ENCODE results near the gene KIAA0232. TPM values are rescaled to one million over a fixed set of nuclear protein-coding genes. Genes with fewer than 3 reads are reported as not detected.
A peak's percentile ranks its signal among the peaks of the same experiment; 100 is the strongest.

Gene KIAA0232
- total RNA-seq, 1 donor from 2014 or later, result 28.1 TPM

- no peak for TF ChIP-seq CTCF (IDR thresholded peaks at IDR 0.05)
- intact Hi-C loops (cut with DNase I), result no loop called here
- DNase-seq (no peak), ATAC-seq (no peak)
- Histone ChIP-seq H3K4me3 (no peak overlapping the region), H3K4me1 (no peaks in the 10 kb centered on the region), H3K27ac (no peak overlapping the region), H3K9me3 (no peaks in the 10 kb centered on the region), H3K36me3 (no peaks in the 10 kb centered on the region), H3K27me3 (ENCODE audit: low read depth) (no peaks in the 10 kb centered on the region)
Observed at GRCh38 chr4:6740347-6740746, 42.2 kb upstream of the KIAA0232 start.

- ATAC-seq (no peak), DNase-seq (no peak)
- intact Hi-C loops (cut with DNase I), result no loop called here
Observed at GRCh38 chr4:6742507-6742906, 40.0 kb upstream of the KIAA0232 start.

GRCh38 chr4:6742989-6743388, 39.5 kb upstream of the KIAA0232 start:
- no peaks in the 10 kb centered on the region for H3K27me3 ChIP-seq (ENCODE audit: low read depth)
- H3K4me3 ChIP-seq, result no peak overlapping the region
- no peak for TF ChIP-seq CTCF (IDR thresholded peaks at IDR 0.05)
- no peak for ATAC-seq
- H3K4me1 ChIP-seq, result peaks cover 8% of the 10 kb centered on the region
- intact Hi-C loops (cut with DNase I), result no loop called here
- H3K9me3 ChIP-seq, result no peaks in the 10 kb centered on the region
- no peak overlapping the region for H3K27ac ChIP-seq
- H3K36me3 ChIP-seq, result no peaks in the 10 kb centered on the region
- no peak for DNase-seq

More at GRCh38 chr4:6742507-6742906, 40.0 kb upstream of the KIAA0232 start:
- Histone ChIP-seq H3K27me3 (ENCODE audit: low read depth) (no peaks in the 10 kb centered on the region), H3K36me3 (no peaks in the 10 kb centered on the region), H3K4me1 (peaks cover 4% of the 10 kb centered on the region), H3K9me3 (no peaks in the 10 kb centered on the region), H3K4me3 (no peak overlapping the region), H3K27ac (no peak overlapping the region)
- no peak for TF ChIP-seq CTCF (IDR thresholded peaks at IDR 0.05)

- intact Hi-C loops (cut with DNase I), result no loop called here
- DNase-seq, result peak; percentile 90
- Histone ChIP-seq H3K9me3 (no peaks in the 10 kb centered on the region), H3K4me3 (no peak overlapping the region), H3K4me1 (peaks cover 37% of the 10 kb centered on the region), H3K36me3 (no peaks in the 10 kb centered on the region), H3K27ac (peak overlapping the region; percentile 61), H3K27me3 (ENCODE audit: low read depth) (no peaks in the 10 kb centered on the region)
- peak; percentile 93 to 95 for ATAC-seq
- TF ChIP-seq CTCF (IDR thresholded peaks at IDR 0.05), result no peak
Observed at GRCh38 chr4:6746721-6747293, 35.7 kb upstream of the KIAA0232 start.

- DNase-seq (peak; percentile 73), ATAC-seq (peak; percentile 71 to 73)
- no peaks in the 10 kb centered on the region for H3K9me3 ChIP-seq
- intact Hi-C loops (cut with DNase I), result no loop called here
- H3K27ac ChIP-seq, result peak overlapping the region; percentile 61
- no peaks in the 10 kb centered on the region for H3K36me3 ChIP-seq
- H3K4me1 ChIP-seq, result peaks cover 41% of the 10 kb centered on the region
- H3K27me3 ChIP-seq (ENCODE audit: low read depth), result no peaks in the 10 kb centered on the region
- TF ChIP-seq CTCF (IDR thresholded peaks at IDR 0.05), result no peak
- no peak overlapping the region for H3K4me3 ChIP-seq
Observed at GRCh38 chr4:6747294-6748051, 35.1 kb upstream of the KIAA0232 start.
